Spleen (tissue), 7 donors: ENCODE results near the gene RASL11B.

Experiments used
- CTCF ChIP-seq, 11 experiments: fragments of 200-600 bp in 7 of 11; fragments of 450-650 bp in 4 of 11; sonication (generic) in 4 of 11; IDR thresholded peaks in 8 of 11; conservative IDR thresholded peaks in 3 of 11; 1 replicate in 7 of 11; 2 replicates in 4 of 11; pipeline versions ENCODE4 v1.4.0 to v1.8.0; 2016 to 2021; ENCODE audit warnings: antibody characterized with exemption in 11 of 11, inconsistent platforms in 4 of 11, mild to moderate bottlenecking in 1 of 11
- POLR2AphosphoS5 ChIP-seq, 3 donors: sonication (generic); formaldehyde crosslinking; IDR thresholded peaks; one replicate each; pipeline ENCODE4 v1.5.1; 2017; ENCODE audit warnings: antibody characterized with exemption in 3 of 3
- donor health status: DM: no; HTN: no; CAD: no; lungs with moderate emphysema.
- donor health status: DM: no; HTN: no; CAD: no.
- donor health status: DM: no; HTN: no; CAD: no.

GRCh38 chr4:52838729-52839586 is 23.2 kb upstream of the RASL11B start:
- no peak for TF ChIP-seq POLR2AphosphoS5 (IDR thresholded peaks at IDR 0.05)
- TF ChIP-seq CTCF (IDR thresholded peaks at IDR 0.05 in 8 of 11, conservative IDR thresholded peaks at IDR 0.05 in 3 of 11): no peak
